ENCODE measurements around the gene TBC1D2. TPM values are rescaled to one million over a fixed set of nuclear protein-coding genes. Genes with fewer than 3 reads are reported as not detected.
A peak's percentile ranks its signal among the peaks of the same experiment; 100 is the strongest.

Gene TBC1D2
- total and polyA plus RNA-seq, 2 experiments from 2014 or later: 3.7 to 6.8 TPM

DNA sequence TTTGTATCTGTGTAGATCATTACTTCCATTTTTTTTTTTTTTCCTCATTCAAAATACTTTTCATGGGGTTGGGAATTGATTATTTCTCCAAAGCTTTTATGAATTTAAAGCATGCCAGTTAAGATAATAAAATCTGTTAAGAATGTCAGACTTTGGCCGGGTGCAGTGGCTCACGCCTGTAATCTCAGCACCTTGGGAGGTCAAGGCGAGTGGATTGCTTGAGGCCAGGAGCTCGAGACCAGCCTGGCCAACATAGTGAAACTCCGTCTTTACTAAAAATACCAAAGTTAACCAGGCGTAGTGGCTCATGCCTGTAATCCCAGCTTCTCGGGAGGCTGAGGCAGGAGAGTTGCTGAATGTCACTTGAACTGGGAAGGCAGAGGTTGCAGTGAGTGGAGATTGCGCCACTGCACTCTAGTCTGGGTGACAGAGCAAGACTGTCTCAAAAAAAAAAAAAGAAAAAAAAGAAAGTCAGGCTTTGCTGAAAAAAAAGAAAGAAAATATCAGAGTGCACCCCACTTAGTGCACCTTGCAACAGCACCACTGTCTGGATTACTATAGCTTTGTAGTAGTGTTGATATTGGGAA lies 18.5 kb downstream of the TBC1D2 start:
- ATAC-seq: no peak
- H3F3A ChIP-seq (replicated peaks; ENCODE audit: low read depth): no peaks in the 10 kb centered on the region
- Mint-ChIP-seq H3K9me3 (no peaks in the 10 kb centered on the region), H3K4me1 (peaks cover 2% of the 10 kb centered on the region; the same call in 1 of the 3 replicates), H3K36me3 (ENCODE audit: low read depth) (no peaks in the 10 kb centered on the region), H3K4me3 (no peak overlapping the region), H3K27me3 (ENCODE audit: insufficient read depth, low read depth, poor library complexity) (peaks cover 3% of the 10 kb centered on the region), H3K27ac (no peak overlapping the region; the same call in 1 of the 2 replicates)
- no peak overlapping the region for H2AFZ ChIP-seq
- no peaks in the 10 kb centered on the region for H3K9me2 ChIP-seq (ENCODE audit: insufficient read depth)
- H3K27ac ChIP-seq (ENCODE audit: low read depth): peak overlapping the region; percentile 42; the same call in 1 of the 2 replicates
- no peak overlapping the region for H3K4me2 ChIP-seq
- no peaks in the 10 kb centered on the region; the same call in 1 of the 2 replicates for H3K79me2 ChIP-seq (replicated peaks; ENCODE audit: insufficient read depth)
- H3K4me3 ChIP-seq: no peak overlapping the region
- H3K27me3 ChIP-seq (ENCODE audit: insufficient read depth): no peaks in the 10 kb centered on the region
- no peaks in the 10 kb centered on the region for H3K4me1 ChIP-seq (ENCODE audit: insufficient read depth)
- no peak for TF ChIP-seq ZNF331 (CRISPR knock-in tag; IDR thresholded peaks at IDR 0.05; ENCODE audit: low read depth)
- TF ChIP-seq, protein P1, sequence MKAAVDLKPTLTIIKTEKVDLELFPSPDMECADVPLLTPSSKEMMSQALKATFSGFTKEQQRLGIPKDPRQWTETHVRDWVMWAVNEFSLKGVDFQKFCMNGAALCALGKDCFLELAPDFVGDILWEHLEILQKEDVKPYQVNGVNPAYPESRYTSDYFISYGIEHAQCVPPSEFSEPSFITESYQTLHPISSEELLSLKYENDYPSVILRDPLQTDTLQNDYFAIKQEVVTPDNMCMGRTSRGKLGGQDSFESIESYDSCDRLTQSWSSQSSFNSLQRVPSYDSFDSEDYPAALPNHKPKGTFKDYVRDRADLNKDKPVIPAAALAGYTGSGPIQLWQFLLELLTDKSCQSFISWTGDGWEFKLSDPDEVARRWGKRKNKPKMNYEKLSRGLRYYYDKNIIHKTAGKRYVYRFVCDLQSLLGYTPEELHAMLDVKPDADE (IDR thresholded peaks at IDR 0.05): no peak
- no peak for TF ChIP-seq NANOG (IDR thresholded peaks at IDR 0.05; ENCODE audit: borderline replicate concordance)
- TF ChIP-seq STAT1 (IDR thresholded peaks at IDR 0.05; ENCODE audit: unreplicated experiment): no peak
- TF ChIP-seq, protein P2, sequence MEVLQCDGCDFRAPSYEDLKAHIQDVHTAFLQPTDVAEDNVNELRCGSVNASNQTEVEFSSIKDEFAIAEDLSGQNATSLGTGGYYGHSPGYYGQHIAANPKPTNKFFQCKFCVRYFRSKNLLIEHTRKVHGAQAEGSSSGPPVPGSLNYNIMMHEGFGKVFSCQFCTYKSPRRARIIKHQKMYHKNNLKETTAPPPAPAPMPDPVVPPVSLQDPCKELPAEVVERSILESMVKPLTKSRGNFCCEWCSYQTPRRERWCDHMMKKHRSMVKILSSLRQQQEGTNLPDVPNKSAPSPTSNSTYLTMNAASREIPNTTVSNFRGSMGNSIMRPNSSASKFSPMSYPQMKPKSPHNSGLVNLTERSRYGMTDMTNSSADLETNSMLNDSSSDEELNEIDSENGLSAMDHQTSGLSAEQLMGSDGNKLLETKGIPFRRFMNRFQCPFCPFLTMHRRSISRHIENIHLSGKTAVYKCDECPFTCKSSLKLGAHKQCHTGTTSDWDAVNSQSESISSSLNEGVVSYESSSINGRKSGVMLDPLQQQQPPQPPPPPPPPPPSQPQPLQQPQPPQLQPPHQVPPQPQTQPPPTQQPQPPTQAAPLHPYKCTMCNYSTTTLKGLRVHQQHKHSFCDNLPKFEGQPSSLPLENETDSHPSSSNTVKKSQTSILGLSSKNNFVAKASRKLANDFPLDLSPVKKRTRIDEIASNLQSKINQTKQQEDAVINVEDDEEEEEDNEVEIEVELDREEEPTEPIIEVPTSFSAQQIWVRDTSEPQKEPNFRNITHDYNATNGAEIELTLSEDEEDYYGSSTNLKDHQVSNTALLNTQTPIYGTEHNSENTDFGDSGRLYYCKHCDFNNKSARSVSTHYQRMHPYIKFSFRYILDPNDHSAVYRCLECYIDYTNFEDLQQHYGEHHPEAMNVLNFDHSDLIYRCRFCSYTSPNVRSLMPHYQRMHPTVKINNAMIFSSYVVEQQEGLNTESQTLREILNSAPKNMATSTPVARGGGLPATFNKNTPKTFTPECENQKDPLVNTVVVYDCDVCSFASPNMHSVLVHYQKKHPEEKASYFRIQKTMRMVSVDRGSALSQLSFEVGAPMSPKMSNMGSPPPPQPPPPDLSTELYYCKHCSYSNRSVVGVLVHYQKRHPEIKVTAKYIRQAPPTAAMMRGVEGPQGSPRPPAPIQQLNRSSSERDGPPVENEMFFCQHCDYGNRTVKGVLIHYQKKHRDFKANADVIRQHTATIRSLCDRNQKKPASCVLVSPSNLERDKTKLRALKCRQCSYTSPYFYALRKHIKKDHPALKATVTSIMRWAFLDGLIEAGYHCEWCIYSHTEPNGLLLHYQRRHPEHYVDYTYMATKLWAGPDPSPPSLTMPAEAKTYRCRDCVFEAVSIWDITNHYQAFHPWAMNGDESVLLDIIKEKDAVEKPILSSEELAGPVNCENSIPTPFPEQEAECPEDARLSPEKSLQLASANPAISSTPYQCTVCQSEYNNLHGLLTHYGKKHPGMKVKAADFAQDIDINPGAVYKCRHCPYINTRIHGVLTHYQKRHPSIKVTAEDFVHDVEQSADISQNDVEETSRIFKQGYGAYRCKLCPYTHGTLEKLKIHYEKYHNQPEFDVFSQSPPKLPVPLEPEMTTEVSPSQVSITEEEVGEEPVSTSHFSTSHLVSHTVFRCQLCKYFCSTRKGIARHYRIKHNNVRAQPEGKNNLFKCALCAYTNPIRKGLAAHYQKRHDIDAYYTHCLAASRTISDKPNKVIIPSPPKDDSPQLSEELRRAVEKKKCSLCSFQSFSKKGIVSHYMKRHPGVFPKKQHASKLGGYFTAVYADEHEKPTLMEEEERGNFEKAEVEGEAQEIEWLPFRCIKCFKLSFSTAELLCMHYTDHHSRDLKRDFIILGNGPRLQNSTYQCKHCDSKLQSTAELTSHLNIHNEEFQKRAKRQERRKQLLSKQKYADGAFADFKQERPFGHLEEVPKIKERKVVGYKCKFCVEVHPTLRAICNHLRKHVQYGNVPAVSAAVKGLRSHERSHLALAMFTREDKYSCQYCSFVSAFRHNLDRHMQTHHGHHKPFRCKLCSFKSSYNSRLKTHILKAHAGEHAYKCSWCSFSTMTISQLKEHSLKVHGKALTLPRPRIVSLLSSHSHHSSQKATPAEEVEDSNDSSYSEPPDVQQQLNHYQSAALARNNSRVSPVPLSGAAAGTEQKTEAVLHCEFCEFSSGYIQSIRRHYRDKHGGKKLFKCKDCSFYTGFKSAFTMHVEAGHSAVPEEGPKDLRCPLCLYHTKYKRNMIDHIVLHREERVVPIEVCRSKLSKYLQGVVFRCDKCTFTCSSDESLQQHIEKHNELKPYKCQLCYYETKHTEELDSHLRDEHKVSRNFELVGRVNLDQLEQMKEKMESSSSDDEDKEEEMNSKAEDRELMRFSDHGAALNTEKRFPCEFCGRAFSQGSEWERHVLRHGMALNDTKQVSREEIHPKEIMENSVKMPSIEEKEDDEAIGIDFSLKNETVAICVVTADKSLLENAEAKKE (CRISPR knock-in tag; IDR thresholded peaks at IDR 0.05): no peak
- TF ChIP-seq, protein P3, sequence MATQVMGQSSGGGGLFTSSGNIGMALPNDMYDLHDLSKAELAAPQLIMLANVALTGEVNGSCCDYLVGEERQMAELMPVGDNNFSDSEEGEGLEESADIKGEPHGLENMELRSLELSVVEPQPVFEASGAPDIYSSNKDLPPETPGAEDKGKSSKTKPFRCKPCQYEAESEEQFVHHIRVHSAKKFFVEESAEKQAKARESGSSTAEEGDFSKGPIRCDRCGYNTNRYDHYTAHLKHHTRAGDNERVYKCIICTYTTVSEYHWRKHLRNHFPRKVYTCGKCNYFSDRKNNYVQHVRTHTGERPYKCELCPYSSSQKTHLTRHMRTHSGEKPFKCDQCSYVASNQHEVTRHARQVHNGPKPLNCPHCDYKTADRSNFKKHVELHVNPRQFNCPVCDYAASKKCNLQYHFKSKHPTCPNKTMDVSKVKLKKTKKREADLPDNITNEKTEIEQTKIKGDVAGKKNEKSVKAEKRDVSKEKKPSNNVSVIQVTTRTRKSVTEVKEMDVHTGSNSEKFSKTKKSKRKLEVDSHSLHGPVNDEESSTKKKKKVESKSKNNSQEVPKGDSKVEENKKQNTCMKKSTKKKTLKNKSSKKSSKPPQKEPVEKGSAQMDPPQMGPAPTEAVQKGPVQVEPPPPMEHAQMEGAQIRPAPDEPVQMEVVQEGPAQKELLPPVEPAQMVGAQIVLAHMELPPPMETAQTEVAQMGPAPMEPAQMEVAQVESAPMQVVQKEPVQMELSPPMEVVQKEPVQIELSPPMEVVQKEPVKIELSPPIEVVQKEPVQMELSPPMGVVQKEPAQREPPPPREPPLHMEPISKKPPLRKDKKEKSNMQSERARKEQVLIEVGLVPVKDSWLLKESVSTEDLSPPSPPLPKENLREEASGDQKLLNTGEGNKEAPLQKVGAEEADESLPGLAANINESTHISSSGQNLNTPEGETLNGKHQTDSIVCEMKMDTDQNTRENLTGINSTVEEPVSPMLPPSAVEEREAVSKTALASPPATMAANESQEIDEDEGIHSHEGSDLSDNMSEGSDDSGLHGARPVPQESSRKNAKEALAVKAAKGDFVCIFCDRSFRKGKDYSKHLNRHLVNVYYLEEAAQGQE (IDR thresholded peaks at IDR 0.05; ENCODE audit: unreplicated experiment): no peak
- TF ChIP-seq JUNB (IDR thresholded peaks at IDR 0.05; ENCODE audit: unreplicated experiment): no peak
- no peak for TF ChIP-seq POLR2AphosphoS5 (IDR thresholded peaks at IDR 0.05; ENCODE audit: low read depth)
- no peak for TF ChIP-seq ZNF114 (CRISPR knock-in tag; IDR thresholded peaks at IDR 0.05)
- TF ChIP-seq, protein P4, sequence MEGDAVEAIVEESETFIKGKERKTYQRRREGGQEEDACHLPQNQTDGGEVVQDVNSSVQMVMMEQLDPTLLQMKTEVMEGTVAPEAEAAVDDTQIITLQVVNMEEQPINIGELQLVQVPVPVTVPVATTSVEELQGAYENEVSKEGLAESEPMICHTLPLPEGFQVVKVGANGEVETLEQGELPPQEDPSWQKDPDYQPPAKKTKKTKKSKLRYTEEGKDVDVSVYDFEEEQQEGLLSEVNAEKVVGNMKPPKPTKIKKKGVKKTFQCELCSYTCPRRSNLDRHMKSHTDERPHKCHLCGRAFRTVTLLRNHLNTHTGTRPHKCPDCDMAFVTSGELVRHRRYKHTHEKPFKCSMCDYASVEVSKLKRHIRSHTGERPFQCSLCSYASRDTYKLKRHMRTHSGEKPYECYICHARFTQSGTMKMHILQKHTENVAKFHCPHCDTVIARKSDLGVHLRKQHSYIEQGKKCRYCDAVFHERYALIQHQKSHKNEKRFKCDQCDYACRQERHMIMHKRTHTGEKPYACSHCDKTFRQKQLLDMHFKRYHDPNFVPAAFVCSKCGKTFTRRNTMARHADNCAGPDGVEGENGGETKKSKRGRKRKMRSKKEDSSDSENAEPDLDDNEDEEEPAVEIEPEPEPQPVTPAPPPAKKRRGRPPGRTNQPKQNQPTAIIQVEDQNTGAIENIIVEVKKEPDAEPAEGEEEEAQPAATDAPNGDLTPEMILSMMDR (conservative IDR thresholded peaks at IDR 0.05; ENCODE audit: low read depth in 2 of 2): no peak
- TF ChIP-seq EZH2phosphoT487 (IDR thresholded peaks at IDR 0.05; ENCODE audit: unreplicated experiment): no peak
- TF ChIP-seq EZH2 (IDR thresholded peaks at IDR 0.05; ENCODE audit: low read depth, unreplicated experiment): no peak
- TF ChIP-seq CREB1 (CRISPR knock-in tag; IDR thresholded peaks at IDR 0.05; ENCODE audit: low read depth): no peak
- no peaks in the 10 kb centered on the region for H3K36me3 ChIP-seq (ENCODE audit: insufficient read depth)
- 0 out of 2 replicates have a peak, but pooled peaks cover 2% of the 10 kb centered on the region for H4K20me1 ChIP-seq (replicated peaks; ENCODE audit: insufficient read depth)
- no peak for DNase-seq (ENCODE audit: low spot score)
